Endothelial cell of hepatic sinusoid (primary cell): Measurements from ENCODE around the gene PLEKHA7.

Experiments
- in situ Hi-C: cut with HindIII; loops from 2 replicates; pipeline ENCODE4 v1.10.0; 2017; ENCODE audit warnings: low sequenced_read_pairs

PLEKHA7 gene

GRCh38 chr11:16794047-16794818, 220.0 kb downstream of the PLEKHA7 start:
- in situ Hi-C loops: no loop called here

- in situ Hi-C loops: no loop called here
These were observed 220.7 kb downstream of the PLEKHA7 start for GRCh38 chr11:16793511-16793910.

DNA sequence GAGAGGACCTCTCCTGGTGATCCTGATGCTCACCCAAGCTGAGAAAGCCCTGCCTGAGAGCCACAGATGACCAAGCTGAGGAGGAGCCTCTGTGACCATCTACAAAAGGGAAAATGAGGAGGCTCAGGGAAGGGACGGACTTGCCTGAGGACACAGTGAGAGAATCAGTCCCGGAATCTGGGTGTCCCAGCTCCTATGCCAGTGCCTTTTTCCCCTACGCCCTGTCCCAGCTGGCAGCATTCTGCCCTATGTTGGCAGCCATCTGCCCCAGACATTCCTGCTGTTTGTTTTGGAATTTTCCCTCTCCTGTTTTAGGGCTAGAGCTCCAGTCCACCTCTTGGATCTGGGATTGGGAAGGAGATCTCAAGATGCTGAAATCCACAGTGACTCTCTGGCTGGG, 221.2 kb downstream of the PLEKHA7 start:
- in situ Hi-C loops: no loop called here

DNA sequence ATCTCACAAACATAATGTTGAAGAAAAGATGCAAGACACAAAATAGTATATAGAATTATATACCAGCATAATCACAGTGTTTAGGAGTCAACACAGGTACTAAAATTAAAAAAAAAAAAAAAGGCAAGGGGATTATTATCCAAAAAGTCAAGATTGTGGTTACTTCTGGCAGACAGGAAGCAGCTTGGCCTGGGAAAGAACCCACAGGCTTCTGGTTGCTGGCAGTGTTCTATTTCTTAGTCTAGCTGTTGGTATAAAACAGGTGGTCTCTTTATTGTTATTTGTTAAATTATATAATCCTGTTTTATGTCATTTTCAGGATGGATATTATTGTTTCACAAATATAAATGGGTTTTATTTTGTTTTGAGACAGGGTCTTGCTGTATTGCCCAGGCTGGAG, 221.8 kb downstream of the PLEKHA7 start:
- in situ Hi-C loops: no loop called here

DNA sequence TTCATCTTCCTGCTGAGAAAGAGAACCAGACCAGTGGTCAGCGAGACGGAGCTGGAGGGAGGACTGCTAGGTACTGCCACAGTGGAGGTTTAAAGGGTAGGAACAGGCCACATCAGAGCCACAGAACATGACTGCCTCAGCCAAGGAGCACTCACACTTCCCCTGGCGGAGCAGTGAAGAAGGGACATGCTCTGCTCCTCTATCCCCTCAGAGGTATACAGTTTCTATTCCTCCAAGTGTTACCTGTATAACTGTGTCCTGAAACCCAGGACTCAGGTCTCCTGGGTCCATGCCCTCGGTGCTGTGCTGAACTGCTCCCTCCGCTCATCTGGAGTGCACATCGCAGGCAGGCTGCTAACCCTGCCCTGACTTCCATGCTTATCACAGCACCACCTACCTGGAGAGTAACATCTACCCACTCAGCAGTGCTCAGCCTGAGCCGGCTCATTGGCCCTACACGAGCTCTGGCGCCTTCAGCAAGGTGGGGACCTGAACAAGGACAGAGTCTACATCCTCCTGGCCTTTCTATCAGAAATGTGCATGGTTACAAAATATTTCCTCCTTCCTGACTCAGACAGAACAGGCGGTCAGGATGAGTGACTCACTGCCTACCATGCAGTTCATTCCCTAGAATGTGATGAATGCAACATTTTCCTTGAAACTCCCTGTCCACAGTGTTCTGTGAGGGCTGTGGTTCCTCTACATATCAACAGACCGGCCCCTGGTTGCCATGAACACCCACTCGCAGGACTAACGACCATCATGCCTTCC, 222.8 kb downstream of the PLEKHA7 start:
- in situ Hi-C loops: no loop called here

GRCh38 chr11:16790486-16791190, 223.6 kb downstream of the PLEKHA7 start:
- in situ Hi-C loops: no loop called here

DNA sequence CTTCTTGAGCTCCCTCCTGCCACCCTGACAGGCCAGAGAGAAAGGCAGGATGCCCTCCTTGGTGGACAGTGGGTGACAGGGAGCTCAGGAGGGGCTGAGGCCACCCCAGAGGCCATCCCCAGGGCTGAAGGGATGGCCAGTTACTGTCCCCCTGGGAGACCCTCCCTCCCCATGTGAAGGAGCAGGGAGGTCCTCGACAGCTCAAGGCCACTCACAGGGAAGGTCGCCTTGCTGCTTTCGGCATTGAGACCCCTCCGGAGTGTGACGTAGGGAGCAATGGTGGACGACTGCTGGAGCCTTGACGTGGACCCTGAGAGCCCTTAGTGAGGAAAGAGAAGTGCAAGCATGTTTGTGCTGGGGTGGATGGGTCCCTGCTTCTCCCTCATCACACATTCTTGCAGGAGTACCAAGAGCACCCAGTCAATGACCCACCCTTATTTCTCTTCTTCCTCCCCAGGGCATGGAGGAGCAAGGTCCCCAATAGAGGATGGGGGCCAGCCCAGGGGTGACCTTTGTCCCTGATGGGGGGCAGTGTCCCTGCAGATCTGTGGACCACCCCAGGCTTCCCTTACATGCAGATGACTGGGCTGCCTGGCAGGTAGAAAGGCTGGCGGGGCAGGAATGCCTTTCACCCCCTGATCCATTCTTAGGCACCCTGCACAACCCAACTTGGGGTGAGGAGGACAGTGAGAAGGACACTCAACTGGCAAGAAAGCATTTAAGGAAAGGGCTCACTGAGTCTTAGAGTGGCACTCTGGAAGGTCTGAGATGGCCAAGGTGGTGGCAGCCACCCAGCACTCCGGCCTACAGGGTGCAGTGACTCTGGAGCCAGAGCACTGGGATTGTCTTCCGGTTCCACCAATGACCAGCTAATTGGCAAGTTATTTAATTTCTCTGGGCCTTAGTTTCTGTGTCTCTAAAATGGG, 224.4 kb downstream of the PLEKHA7 start:
- in situ Hi-C loops: loop anchor here (5.0 kb wide), 1 partner anchor 277 kb away; no protein-coding TSS in a partner anchor

- in situ Hi-C loops: loop anchor here (5.0 kb wide), 1 partner anchor 278 kb away; no protein-coding TSS in a partner anchor
These were observed 225.2 kb downstream of the PLEKHA7 start for GRCh38 chr11:16789063-16789420.

DNA sequence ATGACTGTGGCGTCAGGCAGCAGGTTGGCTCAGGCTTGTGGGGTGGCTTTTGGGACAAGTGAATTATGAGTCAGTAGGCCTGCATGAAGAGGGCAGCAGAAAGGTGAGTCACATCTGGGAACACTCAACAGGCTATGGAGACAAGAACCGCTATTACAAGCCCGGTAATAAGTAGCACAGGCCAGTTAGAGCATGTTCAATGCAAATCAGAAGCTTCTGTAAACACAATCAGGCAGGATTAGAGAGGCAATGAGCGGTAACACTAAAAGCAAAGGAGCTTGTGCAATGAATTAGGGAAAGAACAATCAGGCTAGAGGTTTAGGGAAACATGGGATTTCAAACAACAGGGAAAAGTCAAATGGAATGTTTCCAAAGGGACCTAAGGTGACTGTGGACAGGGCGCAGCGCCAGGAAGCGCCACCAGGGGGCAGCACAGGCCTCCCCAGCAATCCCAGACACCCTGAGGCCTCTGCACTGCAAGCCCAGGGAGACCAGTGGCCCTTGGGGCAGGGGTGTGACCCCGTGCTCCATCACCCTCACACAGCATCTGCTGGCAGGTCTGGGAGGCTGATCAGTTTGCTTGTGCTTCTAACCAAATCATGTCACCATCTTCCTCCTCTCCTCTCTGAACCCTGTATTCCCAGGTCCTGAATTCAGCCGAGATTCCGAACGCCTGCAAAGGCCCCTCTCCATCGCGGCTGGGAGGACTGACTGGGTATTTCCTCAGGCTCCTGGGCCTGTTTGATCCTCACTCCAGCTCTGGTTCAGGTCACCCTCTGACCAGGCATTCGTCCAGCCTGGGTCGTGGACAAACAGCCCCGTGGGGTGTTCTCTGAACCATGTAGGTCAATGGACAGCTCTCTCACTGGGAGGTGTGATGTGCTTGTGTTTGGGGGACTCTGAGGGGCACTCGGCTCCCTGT, 225.8 kb downstream of the PLEKHA7 start:
- in situ Hi-C loops: loop anchor here (5.0 kb wide), 1 partner anchor 279 kb away; no protein-coding TSS in a partner anchor

DNA sequence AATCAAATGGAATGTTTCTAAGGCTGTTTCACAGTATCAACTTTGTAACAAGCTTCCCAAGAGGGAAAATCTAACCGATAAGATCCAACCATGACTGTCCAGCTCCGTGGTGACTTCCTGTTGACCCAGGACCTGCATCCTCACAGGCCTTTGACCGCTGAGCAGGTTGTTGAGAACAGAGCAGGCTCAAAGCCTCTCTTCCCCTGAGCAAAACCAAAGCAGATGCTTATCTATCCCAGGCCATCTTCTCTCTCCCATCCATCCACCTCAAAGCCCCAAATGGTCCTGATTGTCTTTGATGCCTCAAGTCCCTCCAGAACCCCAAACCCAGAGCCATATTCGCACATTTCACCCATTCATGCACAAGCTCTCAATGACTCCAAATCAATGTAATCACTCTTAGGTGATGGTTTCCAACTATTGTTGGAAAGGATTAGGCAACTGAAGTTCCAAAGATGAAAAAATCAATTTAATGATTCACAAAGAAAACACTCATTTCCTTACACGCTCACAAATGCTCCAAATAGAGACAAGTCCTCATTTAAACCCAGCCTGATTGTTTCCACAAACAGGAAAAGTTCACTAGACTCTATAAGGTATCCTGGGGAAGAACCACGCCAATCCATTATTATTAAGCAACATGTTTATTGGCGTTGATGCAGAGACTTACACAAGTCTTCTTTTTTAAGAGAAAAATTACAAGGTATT, 227.0 kb downstream of the PLEKHA7 start:
- in situ Hi-C loops: loop anchor here (5.0 kb wide), 1 partner anchor 280 kb away; no protein-coding TSS in a partner anchor

DNA sequence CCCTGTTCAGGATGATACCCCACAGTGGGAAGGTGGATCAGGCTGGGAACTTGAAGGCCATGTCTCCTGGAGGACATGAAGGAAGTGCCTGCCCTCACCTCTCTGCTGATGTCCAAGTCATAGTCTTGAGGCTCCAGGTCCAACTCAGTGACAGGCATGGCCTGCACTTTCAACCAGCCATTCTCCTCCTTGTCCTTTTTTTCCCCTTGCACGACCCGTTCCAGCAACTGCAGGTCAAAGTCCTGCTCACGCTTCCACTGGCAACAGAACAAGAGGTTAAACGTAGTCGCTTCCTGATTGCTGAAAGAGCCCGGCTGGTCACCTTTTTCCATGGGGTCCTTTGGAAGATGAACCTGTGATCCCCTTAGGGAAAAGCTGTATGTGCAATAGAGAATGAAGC, 228.1 kb downstream of the PLEKHA7 start:
- in situ Hi-C loops: loop anchor here (5.0 kb wide), 1 partner anchor 281 kb away; no protein-coding TSS in a partner anchor

DNA sequence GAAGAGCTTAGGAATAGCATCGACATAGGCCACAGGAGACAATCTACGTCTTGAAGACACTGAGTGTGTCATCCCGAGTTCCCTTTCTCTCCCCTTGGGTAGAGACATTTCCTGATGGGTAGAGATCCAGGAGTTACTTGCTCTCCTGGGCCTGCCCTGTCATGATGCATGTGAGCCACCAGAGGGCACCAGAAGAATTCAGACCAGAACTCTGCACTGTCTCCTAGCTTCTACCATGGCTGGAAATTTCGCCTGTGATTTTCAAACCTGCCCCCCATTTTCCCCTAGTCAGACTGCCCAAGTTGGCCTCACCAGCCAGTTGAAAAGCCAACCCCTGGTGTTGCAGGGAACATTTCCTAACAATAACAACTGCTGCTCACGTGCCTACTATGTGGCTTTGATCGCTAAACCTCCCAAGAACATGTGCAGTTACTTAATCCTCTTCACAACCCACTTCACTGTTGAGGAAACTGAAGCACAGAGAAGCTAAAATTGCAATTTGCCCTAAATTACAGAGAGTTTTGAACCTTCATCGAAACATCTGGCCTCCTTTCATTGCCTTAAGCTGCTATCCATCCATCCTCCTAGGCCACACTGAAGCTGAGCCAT, 228.6 kb downstream of the PLEKHA7 start:
- in situ Hi-C loops: loop anchor here (5.0 kb wide), 1 partner anchor 282 kb away; no protein-coding TSS in a partner anchor

- in situ Hi-C loops: loop anchor here (5.0 kb wide), 1 partner anchor 283 kb away; no protein-coding TSS in a partner anchor
These were observed 229.5 kb downstream of the PLEKHA7 start for GRCh38 chr11:16784666-16785065.

GRCh38 chr11:16784097-16784496, 230.1 kb downstream of the PLEKHA7 start:
- in situ Hi-C loops: no loop called here

- in situ Hi-C loops: no loop called here
These were observed 230.9 kb downstream of the PLEKHA7 start for GRCh38 chr11:16783321-16783801.

DNA sequence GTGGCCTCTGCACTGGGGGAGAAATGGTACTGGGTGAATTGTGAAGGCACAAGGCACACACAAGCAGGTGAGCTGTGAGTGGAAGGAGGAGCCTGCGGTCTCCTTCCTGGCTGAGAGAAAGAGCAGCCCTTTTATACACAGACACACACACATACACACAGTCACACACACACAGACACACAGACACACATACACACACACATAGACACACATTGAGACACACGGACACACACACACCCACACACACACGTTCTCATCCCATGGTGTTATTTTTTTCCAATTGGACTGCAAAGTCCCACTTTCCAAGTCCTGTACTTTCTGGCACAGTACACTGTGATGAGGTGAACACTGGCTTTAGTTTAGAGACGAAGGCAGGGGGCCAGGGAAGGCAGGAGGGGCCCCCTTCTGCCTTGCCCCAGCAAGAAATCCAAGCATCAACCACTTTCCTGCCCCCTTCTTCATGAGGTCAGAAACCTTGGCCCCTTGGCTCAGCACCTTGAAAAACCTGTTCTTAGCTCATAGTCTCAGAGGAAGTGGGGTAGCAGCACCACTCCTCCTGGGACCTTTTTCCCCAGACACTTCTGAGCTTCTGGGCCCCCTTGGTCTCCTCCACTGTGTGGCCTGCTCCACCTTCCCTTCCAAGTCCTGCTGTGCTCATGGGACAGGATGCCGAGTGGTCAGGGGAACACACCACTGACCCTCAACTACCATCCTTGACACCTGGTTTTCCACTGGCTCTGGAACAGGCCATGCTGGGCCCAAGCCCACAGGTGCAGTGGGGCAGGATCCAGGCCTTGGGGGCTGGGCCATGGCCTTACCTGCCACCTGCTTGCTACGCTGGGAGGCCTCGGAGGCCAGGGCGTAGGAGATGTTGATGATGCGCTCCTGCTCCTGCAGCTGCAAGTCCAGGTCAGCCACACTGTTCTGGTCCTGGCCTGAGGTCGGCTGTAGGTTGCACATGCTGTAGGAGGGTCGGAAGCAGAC, 232.0 kb downstream of the PLEKHA7 start:
- in situ Hi-C loops: no loop called here
